ENCODE results near the gene FAM151A.

Gene FAM151A

GRCh38 chr1:54575605-54576290, 47.6 kb downstream of the FAM151A start:
- no peak for FAIRE-seq

GRCh38 chr1:54575161-54575560, 48.2 kb downstream of the FAM151A start:
- FAIRE-seq = no peak

DNA sequence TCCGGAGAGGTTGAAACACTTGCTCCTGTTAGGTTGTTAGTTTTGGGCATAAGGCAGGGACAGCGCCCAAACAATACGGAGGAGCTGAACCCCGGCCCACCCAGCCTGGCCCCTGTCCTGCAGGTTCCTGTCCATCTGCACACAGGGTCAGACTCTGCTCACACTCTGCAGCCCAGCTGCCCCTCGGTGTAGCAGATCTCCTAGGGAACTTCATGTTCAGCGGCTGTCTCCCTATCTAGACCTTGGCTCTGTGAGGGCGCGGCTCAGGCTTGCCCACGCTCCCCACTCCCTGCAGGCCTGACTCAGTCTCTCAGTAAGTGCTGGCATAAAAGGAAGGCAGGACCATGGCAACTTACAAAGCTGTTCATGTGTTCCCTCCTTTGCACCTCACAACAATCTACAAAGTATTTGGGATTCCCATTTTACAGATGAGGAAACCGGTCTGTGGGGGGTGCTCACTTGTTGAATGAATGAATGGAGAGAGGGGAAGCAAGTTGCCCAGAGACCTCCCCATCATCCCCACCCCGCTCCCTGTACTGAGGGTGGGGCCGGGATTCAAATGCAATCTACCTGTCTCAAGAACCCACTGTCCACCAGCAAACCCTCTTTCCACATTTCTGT, 49.1 kb downstream of the FAM151A start:
- no peak for FAIRE-seq

DNA sequence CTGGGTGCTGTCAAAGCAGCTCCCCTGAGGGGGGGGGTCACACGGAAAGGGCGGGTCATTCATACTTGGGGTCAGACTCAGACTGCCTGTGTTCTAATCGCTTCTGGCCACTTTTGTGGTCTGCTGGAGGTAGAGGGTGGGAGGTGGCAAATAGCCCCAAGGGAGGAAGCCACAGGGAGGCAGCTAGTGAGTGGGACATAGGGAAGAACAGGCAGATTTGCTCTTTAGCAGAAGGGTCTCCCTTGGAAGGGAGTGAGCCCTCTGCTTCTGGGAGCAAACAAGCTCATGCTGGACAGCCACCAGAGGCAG, 50.8 kb downstream of the FAM151A start:
- FAIRE-seq = no peak

DNA sequence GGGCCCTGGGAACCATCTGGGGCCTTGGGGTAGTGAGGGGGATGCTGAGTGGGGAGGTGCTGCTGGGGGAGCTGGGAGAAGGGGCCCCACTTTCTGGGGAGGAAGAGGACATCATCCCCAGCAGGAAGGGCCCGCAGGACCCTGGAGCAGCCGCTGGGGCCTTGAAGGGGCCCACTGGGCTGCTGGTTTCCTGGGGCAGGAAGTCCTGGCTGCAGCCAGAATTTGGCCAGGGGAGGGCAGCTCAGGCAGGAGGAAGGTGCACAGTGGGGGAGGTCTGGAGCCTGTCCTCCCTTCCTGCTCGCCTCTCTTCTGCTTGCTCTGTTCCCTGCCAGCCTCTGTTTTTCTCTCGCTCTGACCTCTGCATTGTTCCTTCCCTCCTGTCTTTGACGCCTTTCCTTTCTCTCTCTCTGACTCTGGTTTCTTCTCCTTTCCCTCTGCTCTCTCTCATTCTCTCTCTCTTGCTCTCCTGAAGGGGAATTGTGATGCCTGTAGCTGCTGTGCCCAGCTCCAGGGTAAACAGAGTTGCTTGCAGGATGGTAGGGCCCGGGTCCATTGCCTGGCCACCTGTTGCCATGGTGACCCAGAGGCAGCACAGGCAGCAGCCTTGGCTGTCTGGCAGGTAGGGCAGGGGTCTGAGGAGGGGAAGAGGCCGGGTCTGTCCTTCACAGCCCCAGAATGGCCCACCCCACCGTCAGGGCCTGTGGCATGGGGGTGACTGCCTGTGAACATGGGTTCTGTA, 51.4 kb downstream of the FAM151A start:
- FAIRE-seq = no peak

DNA sequence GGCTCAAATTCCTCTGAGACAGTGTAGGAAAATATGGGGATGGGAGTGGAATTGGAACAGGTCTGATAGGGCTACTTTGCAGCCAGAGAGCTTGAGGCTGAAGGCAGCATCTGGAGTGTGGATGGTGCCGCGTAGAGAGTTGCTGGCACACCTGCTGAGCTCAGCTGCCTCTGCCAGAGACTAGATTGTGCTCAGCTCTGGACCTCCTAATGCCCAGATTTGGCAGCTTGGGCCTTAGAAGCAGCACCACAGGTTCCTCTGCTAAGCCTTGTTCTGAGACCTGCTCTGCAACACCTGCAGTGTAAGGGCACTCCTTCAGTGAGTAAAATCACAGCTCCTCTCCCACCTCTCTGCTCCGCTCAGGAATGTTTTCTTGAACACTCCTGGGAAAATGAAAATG, 52.0 kb downstream of the FAM151A start:
- no peak for FAIRE-seq

DNA sequence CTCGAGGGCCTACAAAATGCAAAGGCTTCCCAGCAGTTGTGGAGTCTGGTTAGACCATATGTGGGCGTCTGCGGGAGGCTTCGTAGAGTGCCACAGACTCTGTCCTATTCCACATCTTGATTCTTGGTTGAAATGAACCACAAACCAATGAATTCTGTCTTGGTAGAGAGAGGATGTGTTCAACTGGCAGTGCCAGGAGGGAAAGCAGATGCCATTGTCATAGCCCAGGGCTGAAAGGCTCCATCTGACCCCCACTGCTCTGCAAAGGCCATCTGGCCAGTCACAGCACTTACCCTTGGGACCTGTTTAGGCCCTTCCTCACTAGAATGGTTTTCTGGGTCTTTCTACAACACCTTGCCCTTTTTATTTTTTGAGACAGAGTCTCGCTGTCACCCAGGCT, 53.2 kb downstream of the FAM151A start:
- FAIRE-seq = no peak

GRCh38 chr1:54569339-54569738, 54.0 kb downstream of the FAM151A start:
- FAIRE-seq = no peak

DNA sequence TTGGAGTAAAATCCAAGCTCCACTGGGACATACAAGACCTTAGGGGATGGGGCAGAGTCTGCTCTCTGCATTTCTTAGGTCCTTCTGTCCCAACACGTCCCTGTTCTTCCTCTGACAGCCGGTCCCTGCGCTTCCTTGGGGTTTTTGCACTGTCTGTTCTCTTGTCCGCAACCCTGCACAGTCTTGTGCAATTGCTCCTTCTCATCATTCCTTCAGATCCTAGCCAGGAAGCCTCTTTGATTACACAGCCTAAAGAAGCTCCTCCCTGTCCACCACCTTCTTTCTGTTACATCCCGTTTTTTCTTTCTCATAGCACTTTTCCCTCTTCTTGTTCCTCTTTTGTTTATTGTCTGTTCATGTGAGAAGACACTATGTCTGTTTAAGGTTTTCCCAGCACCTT, 55.4 kb downstream of the FAM151A start:
- no peak for FAIRE-seq

- FAIRE-seq = no peak
Measured at GRCh38 chr1:54566438-54567141, 56.7 kb downstream of the FAM151A start.

- FAIRE-seq = no peak
Measured at GRCh38 chr1:54565113-54565501, 58.2 kb downstream of the FAM151A start.

DNA sequence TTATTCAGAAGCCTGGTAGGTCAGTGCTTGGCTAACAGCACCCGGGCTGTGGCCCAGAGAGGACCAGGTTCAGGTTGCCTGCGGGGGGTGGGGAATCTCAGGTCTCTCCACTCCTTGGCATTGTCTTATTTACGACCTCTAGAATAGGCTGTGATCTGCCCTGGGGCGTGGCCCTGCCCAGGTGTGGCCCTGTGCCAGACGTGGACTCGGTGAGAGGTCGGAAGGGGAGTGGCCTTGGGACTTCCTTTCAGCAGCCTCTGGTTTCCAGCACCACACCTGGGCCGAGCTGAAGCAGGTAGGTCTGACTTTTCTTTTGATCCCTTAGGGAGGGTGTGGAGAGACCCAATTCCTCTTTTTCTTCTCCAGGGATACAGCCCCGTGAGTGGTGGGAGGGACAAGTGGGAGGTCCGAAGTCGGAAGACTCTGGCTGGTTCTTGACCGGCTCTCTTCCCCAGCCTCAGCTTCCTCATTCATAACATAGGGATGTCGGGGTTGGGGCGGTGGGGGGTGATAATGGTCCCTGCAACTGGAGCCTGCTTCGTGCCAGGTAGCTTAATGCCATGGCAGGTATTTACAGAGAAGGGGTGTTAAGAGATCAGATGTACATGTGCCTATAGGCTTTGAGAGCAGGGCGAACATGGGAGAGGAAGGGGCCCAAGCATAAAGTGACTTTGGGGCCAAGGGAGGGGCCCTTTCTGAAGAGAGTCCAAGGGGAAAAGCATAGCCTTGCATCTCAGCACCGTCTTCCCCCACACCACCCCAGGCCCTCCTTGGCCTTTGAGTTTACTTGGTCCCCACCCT, 58.8 kb downstream of the FAM151A start:
- no peak for FAIRE-seq

DNA sequence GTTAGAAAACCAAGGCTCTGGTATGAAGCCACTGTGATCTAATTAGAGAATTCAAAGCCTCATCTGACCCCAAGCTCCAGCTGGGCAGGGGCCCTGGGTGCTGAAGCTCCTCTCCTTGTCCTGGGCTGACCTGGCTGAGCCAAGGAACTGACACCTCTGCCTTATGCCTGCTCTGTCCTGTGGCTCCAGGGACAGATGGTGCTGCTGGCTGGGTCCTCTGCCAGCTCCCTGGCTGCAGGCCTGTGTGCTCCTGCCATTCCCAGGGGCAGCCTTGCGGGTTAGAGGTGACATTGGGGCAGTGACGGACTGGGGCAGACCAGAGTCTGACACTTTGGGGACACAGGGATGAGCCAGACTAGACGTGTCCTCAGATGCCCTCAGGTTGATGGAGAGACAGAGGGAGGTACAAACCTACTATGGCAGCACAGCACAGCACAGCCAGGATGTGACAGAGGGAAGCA, 63.5 kb downstream of the FAM151A start:
- no peak for FAIRE-seq

Measured in A204.1 (cell line).